Body of pancreas (tissue), 4 donors: ENCODE data around the gene PEX14. TPM values are rescaled to one million over a fixed set of nuclear protein-coding genes. Genes with fewer than 3 reads are reported as not detected.

ENCODE experiments used
- ATAC-seq: fragments of 150-250 bp; one replicate; pipeline ENCODE4 v1.9.1; 2016
- DNase-seq, 4 donors: peaks; one replicate each; pipeline ENCODE4 v3.0.0-alpha.2; 2019
- H3K27ac ChIP-seq, 4 donors: fragments of 200-600 bp; sonication (generic); 1 replicate in 3 of 4; 2 replicates in 1 of 4; pipeline versions ENCODE4 v1.5.1 to v1.6.1; 2016 to 2019; ENCODE audit warnings: mild to moderate bottlenecking in 1 of 4, mixed read lengths in 1 of 4, moderate library complexity in 1 of 4
- H3K27me3 ChIP-seq, 2 donors: fragments of 200-600 bp; sonication (generic); one replicate each; pipeline ENCODE4 v1.6.0; 2016; ENCODE audit warnings: mild to moderate bottlenecking in 1 of 2
- H3K36me3 ChIP-seq, 2 donors: fragments of 200-600 bp; sonication (generic); replicated peaks in 1 of 2; 2 replicates each; pipeline ENCODE4 v1.5.1; 2016; ENCODE audit warnings: low read depth in 2 of 2; ENCODE audit not compliant: insufficient read depth in 1 of 2
- H3K4me1 ChIP-seq: fragments of 200-600 bp; sonication (generic); one replicate; pipeline ENCODE4 v1.6.0; 2016
- H3K4me3 ChIP-seq, 2 donors: fragments of 200-600 bp; sonication (generic); 1 replicate in 1 of 2; 2 replicates in 1 of 2; pipeline ENCODE4 v1.5.1; 2016 to 2019
- H3K9me3 ChIP-seq, 3 donors: fragments of 200-600 bp; sonication (generic); 1 replicate in 2 of 3; 2 replicates in 1 of 3; pipeline ENCODE4 v1.5.1; 2016
- POLR2A ChIP-seq, 3 donors: fragments of 450-650 bp; IDR thresholded peaks; one replicate each; pipeline ENCODE4 v1.6.1; 2016; ENCODE audit warnings: antibody characterized with exemption in 3 of 3, mild to moderate bottlenecking in 2 of 3
- WGBS, 2 donors: methylation state at CpG; one replicate each; pipeline ENCODE4 v1.1.5; 2017; 5-methylcytosine and 5-hydroxymethylcytosine counted together
- intact Hi-C: fragments of 100-400 bp; cut with DNase I; formaldehyde crosslinking; loops from one replicate; pipeline ENCODE4 v1.15.1; 2023
- total RNA-seq, 2 donors: library from RNA; depleted of rRNA; stranded (reverse); fragments of >200 nt; gene quantifications; one replicate each; pipeline ENCODE4 v1.1.0, GENCODE V29; 2016
- TF ChIP-seq, protein P1 (sequence below), 7 experiments: fragments of 450-650 bp in 4 of 7; fragments of 200-600 bp in 3 of 7; sonication (generic) in 3 of 7; IDR thresholded peaks; one replicate each; pipeline ENCODE4 v1.5.1; 2016 to 2019; ENCODE audit warnings: antibody characterized with exemption in 7 of 7

Gene PEX14
- total RNA-seq, 2 donors from 2014 or later: 8.6 to 8.8 TPM

DNA sequence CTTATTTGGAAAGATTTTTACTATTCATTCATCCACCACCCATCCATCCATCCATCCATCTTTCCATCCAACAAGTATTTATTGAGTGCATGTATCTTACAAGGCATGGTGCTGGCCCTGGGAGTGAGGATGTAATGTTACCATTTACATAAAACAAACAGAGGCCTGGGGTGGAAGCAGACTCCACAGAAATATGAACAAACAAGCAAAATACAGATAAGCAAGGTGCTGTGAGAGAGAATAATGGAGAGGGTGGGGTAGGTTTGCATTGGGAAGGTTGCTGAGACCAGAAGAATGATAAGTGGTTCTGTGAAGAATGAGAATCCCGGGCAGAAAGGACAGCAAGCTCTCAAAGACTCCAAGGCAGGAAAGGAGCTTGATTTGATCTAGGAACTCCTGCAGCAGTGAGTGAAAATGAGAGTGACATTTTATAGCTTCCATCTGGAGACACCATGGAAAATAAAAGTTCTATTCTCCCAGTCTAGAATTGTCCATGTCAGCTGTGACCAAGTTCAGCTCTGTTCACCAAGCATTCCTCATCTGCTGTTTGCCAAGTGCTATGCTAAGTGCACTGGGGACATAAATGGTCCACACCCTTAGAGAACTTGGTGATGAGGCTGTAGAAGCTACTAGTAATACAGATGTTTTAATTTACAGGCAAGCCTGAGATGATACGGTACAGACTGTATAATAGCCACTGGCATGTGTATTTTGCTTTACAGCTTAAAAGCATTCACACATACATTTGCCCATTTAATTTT is 75.3 kb downstream of the PEX14 start:
- TF ChIP-seq, protein P1, sequence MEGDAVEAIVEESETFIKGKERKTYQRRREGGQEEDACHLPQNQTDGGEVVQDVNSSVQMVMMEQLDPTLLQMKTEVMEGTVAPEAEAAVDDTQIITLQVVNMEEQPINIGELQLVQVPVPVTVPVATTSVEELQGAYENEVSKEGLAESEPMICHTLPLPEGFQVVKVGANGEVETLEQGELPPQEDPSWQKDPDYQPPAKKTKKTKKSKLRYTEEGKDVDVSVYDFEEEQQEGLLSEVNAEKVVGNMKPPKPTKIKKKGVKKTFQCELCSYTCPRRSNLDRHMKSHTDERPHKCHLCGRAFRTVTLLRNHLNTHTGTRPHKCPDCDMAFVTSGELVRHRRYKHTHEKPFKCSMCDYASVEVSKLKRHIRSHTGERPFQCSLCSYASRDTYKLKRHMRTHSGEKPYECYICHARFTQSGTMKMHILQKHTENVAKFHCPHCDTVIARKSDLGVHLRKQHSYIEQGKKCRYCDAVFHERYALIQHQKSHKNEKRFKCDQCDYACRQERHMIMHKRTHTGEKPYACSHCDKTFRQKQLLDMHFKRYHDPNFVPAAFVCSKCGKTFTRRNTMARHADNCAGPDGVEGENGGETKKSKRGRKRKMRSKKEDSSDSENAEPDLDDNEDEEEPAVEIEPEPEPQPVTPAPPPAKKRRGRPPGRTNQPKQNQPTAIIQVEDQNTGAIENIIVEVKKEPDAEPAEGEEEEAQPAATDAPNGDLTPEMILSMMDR (IDR thresholded peaks at IDR 0.05): no peak
- TF ChIP-seq POLR2A (IDR thresholded peaks at IDR 0.05): no peak
- Histone ChIP-seq H3K9me3 (no peaks in the 10 kb centered on the region), H3K4me3 (no peak overlapping the region), H3K36me3 (no peaks in the 10 kb centered on the region), H3K27me3 (no peaks in the 10 kb centered on the region), H3K27ac (no peak overlapping the region), H3K4me1 (no peaks in the 10 kb centered on the region)
- 74 to 75% methylated on average over 2 of the region's 2 CpGs for WGBS, 2 donors
- intact Hi-C loops: no loop called here
- DNase-seq: no peak
- ATAC-seq: no peak

GRCh38 chr1:10553118-10553517 is 78.4 kb downstream of the PEX14 start:
- Histone ChIP-seq H3K9me3 (no peaks in the 10 kb centered on the region), H3K4me3 (no peak overlapping the region), H3K4me1 (no peaks in the 10 kb centered on the region), H3K27ac (no peak overlapping the region), H3K27me3 (no peaks in the 10 kb centered on the region), H3K36me3 (no peaks in the 10 kb centered on the region)
- no peak for TF ChIP-seq POLR2A (IDR thresholded peaks at IDR 0.05)
- TF ChIP-seq, protein P1 (IDR thresholded peaks at IDR 0.05): no peak
- intact Hi-C loops: no loop called here
- no peak for ATAC-seq
- 87 to 94% methylated on average over 10 of the region's 10 CpGs for WGBS, 2 donors
- DNase-seq: no peak

DNA sequence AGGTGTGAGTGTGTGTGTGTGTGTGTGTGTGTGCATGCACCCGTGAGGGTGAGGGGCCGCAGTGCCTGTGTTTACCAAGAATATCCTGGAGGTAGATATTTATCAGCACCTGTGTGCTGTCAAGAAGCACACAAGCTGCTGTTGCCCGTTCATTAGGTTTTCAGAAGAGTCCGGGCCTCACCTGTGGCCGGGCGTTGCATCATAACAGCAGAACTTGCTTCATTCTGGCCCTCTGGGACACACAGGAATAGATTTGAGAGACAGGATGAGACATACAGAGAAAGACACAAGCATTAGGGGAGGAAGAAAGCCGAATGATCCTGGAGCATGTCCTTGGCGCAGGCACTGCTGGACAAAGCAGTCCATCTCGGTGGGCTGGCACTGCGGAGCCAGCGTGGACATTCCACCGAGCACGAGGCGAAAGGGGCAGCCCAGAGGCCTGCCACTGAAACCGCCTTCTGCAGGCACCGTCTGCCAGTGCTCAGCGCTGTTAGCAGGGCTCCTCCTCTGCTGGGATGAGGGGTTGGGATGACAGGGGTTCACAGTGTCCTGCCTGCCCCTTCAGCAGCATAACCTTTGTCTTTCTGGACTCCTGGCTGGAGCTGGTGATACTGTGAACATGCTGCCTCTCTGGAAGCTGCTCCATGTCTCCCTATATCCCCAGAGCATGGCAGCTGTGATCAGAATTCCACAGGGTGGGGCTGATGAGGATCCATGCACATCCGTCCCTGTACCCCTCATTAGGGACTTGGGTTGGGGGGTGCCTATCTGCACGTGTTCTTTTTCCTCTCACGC is 81.1 kb downstream of the PEX14 start:
- TF ChIP-seq POLR2A (IDR thresholded peaks at IDR 0.05): no peak
- TF ChIP-seq, protein P1 (IDR thresholded peaks at IDR 0.05): no peak
- H3K4me3 ChIP-seq: no peak overlapping the region
- DNase-seq: peak in 1 of 4 donors; percentile 11
- H3K9me3 ChIP-seq: no peaks in the 10 kb centered on the region
- no peak overlapping the region for H3K27ac ChIP-seq
- H3K4me1 ChIP-seq: no peaks in the 10 kb centered on the region
- ATAC-seq: peak; percentile 18
- intact Hi-C loops: no loop called here
- H3K27me3 ChIP-seq: no peaks in the 10 kb centered on the region
- H3K36me3 ChIP-seq: no peaks in the 10 kb centered on the region
- 77 to 85% methylated on average over 10 to 20 of the region's 20 CpGs for WGBS, 2 donors

GRCh38 chr1:10556430-10557005 is 81.8 kb downstream of the PEX14 start:
- WGBS, 2 donors: 91 to 100% methylated on average over 1 to 9 of the region's 9 CpGs
- H3K4me1 ChIP-seq: no peaks in the 10 kb centered on the region
- DNase-seq (no peak), ATAC-seq (no peak)
- no peak overlapping the region for H3K27ac ChIP-seq
- intact Hi-C loops: no loop called here
- H3K36me3 ChIP-seq: no peaks in the 10 kb centered on the region
- H3K4me3 ChIP-seq: no peak overlapping the region
- no peaks in the 10 kb centered on the region for H3K27me3 ChIP-seq
- H3K9me3 ChIP-seq: no peaks in the 10 kb centered on the region
- TF ChIP-seq, protein P1 (IDR thresholded peaks at IDR 0.05): no peak
